Hepatocyte (in vitro differentiated cells): ENCODE data around the gene TMEM256. TPM values are rescaled to one million over a fixed set of nuclear protein-coding genes. Genes with fewer than 3 reads are reported as not detected.

Source experiments
- DNase-seq: peaks from one replicate; pipeline ENCODE4 v3.0.0-alpha.2; 2016; ENCODE audit warnings: low spot score
- H2AFZ ChIP-seq: fragments of 200-600 bp; sonication (generic); 2 replicates; pipeline ENCODE4 v1.6.0; 2016; ENCODE audit warnings: antibody characterized with exemption, mild to moderate bottlenecking
- H3K27ac ChIP-seq: fragments of 200-600 bp; sonication (generic); 2 replicates; pipeline ENCODE4 v1.5.1; 2016; ENCODE audit warnings: mild to moderate bottlenecking
- H3K27me3 ChIP-seq: fragments of 200-600 bp; sonication (generic); 2 replicates; pipeline ENCODE4 v1.6.1; 2016
- H3K36me3 ChIP-seq: fragments of 200-600 bp; sonication (generic); replicated peaks from 2 replicates; pipeline ENCODE4 v1.5.1; 2016; ENCODE audit warnings: low read depth; ENCODE audit not compliant: insufficient read depth
- H3K4me1 ChIP-seq: fragments of 200-600 bp; sonication (generic); 2 replicates; pipeline ENCODE4 v1.5.1; 2016; ENCODE audit warnings: mild to moderate bottlenecking, moderate library complexity; ENCODE audit not compliant: insufficient read depth
- H3K4me2 ChIP-seq: fragments of 200-600 bp; sonication (generic); 2 replicates; pipeline ENCODE4 v1.6.0; 2016
- H3K4me3 ChIP-seq: fragments of 200-600 bp; sonication (generic); 2 replicates; pipeline ENCODE4 v1.5.1; 2016; ENCODE audit warnings: mild to moderate bottlenecking
- H3K79me2 ChIP-seq: fragments of 200-600 bp; sonication (generic); 2 replicates; pipeline ENCODE4 v1.6.0; 2017; ENCODE audit warnings: mild to moderate bottlenecking
- H3K9me2 ChIP-seq: fragments of 200-600 bp; sonication (generic); replicated peaks from 2 replicates; pipeline ENCODE4 v1.6.0; 2017; ENCODE audit warnings: mild to moderate bottlenecking; ENCODE audit not compliant: insufficient read depth
- H3K9me3 ChIP-seq: fragments of 200-600 bp; sonication (generic); 2 replicates; pipeline ENCODE4 v1.5.1; 2016; ENCODE audit warnings: low read depth, mild to moderate bottlenecking
- H4K20me1 ChIP-seq: fragments of 200-600 bp; sonication (generic); 2 replicates; pipeline ENCODE4 v1.6.0; 2016; ENCODE audit warnings: mild to moderate bottlenecking; ENCODE audit not compliant: insufficient read depth, poor library complexity, severe bottlenecking
- CTCF ChIP-seq: fragments of 200-600 bp; sonication (generic); IDR thresholded peaks from 2 replicates; pipeline ENCODE4 v1.5.1; 2016; ENCODE audit warnings: antibody characterized with exemption, mild to moderate bottlenecking; ENCODE audit not compliant: poor library complexity
- EZH2 ChIP-seq: fragments of 200-600 bp; sonication (generic); IDR thresholded peaks from 2 replicates; pipeline ENCODE4 v1.6.1; 2016; ENCODE audit warnings: antibody characterized with exemption, mild to moderate bottlenecking, borderline replicate concordance
- EZH2phosphoT487 ChIP-seq: fragments of 200-600 bp; sonication (generic); IDR thresholded peaks from one replicate; pipeline ENCODE4 v1.6.1; 2018; ENCODE audit warnings: antibody characterized with exemption, mild to moderate bottlenecking, low read depth, moderate library complexity; ENCODE audit not compliant: unreplicated experiment, severe bottlenecking
- WGBS: methylation state at CpG from one replicate; pipeline ENCODE4 v1.1.6; 2016; ENCODE audit warnings: low lambda C conversion rate; ENCODE audit errors: missing lambda C conversion rate; 5-methylcytosine and 5-hydroxymethylcytosine counted together
- polyA plus RNA-seq: library from polyadenylated mRNA; unstranded; fragments of >200 nt; fragmentation: Nextera tagmentation; extraction: Ambion mirVana; gene quantifications from 2 replicates; pipeline ENCODE4 v1.2.1, GENCODE V29; 2016
- total RNA-seq: library from RNA; depleted of rRNA; stranded (reverse); fragments of >200 nt; gene quantifications from 2 replicates; pipeline ENCODE4 v1.2.3, GENCODE V29; 2014

Gene TMEM256
- total and polyA plus RNA-seq, 2 experiments from 2014 or later, result 105 to 118 TPM

- no peak within 1 kb of the TSS for H3K4me3 ChIP-seq
Observed at GRCh38 chr17:7407485-7408251, 3.8 kb upstream of the TMEM256 start, which contains the start of gene NLGN2. NLGN2 (plus strand) TSS chr17:7407845; CDS start chr17:7408256, 411 bp downstream.

GRCh38 chr17:7407082-7407481, 3.2 kb upstream of the TMEM256 start:
- Histone ChIP-seq H3K4me3 (no peak overlapping the region), H3K27me3 (no peaks in the 10 kb centered on the region), H4K20me1 (no peaks in the 10 kb centered on the region), H2AFZ (no peak overlapping the region), H3K4me2 (peak overlapping the region; percentile 97), H3K79me2 (peaks cover 13% of the 10 kb centered on the region), H3K9me2 (no peaks in the 10 kb centered on the region), H3K36me3 (no peaks in the 10 kb centered on the region), H3K4me1 (peaks cover 9% of the 10 kb centered on the region), H3K27ac (no peak overlapping the region), H3K9me3 (no peaks in the 10 kb centered on the region)
- WGBS, result 80% methylated on average over 13 of the region's 13 CpGs
- DNase-seq, result no peak
- no peak for TF ChIP-seq CTCF
- no peak for TF ChIP-seq EZH2
- TF ChIP-seq EZH2phosphoT487, result no peak

More at GRCh38 chr17:7407485-7408251, 3.8 kb upstream of the TMEM256 start, which contains the start of gene NLGN2:
- H3K9me2 ChIP-seq, result no peaks in the 10 kb centered on the region
- H3K9me3 ChIP-seq, result no peaks in the 10 kb centered on the region
- 83% methylated on average over 2 of the region's 12 CpGs for WGBS
- no peak within 1 kb of the TSS for H3K27ac ChIP-seq
- H3K79me2 ChIP-seq, result peaks cover 9% of the 10 kb centered on the region
- no peak within 1 kb of the TSS for H2AFZ ChIP-seq
- TF ChIP-seq EZH2phosphoT487, result no peak
- no peak for TF ChIP-seq CTCF
- no peak for TF ChIP-seq EZH2
- peak within 1 kb of the TSS; percentile 97 for H3K4me2 ChIP-seq
- H3K4me1 ChIP-seq, result peaks cover 3% of the 10 kb centered on the region
- DNase-seq, result no peak
- no peaks in the 10 kb centered on the region for H3K36me3 ChIP-seq
- H3K27me3 ChIP-seq, result no peaks in the 10 kb centered on the region
- H4K20me1 ChIP-seq, result no peaks in the 10 kb centered on the region

GRCh38 chr17:7406235-7406825, 2.4 kb upstream of the TMEM256 start:
- 42% methylated on average over 10 of the region's 12 CpGs for WGBS
- Histone ChIP-seq H3K36me3 (no peaks in the 10 kb centered on the region), H2AFZ (no peak overlapping the region), H3K9me2 (no peaks in the 10 kb centered on the region), H4K20me1 (no peaks in the 10 kb centered on the region), H3K4me3 (peak overlapping the region; percentile 50), H3K4me2 (peak overlapping the region; percentile 97), H3K79me2 (peaks cover 19% of the 10 kb centered on the region), H3K9me3 (no peaks in the 10 kb centered on the region), H3K27ac (peak overlapping the region; percentile 63), H3K27me3 (no peaks in the 10 kb centered on the region), H3K4me1 (peaks cover 9% of the 10 kb centered on the region)
- TF ChIP-seq EZH2, result no peak
- TF ChIP-seq EZH2phosphoT487, result no peak
- TF ChIP-seq CTCF, result no peak
- no peak for DNase-seq
